Effector CD4-positive, alpha-beta T cell (primary cell): ENCODE data around the gene LAMA3.
"Not testable (repeated sequence)": the region's sequence is repeated elsewhere in the genome, so short reads cannot be mapped to it uniquely, and the experiment has no call there.

Source experiments
- DNase-seq: peaks from one replicate; pipeline ENCODE4 v3.0.0-alpha.2; 2020

Gene LAMA3

GRCh38 chr18:23735021-23735464 is 45.8 kb downstream of the LAMA3 start:
- DNase-seq = no peak

- DNase-seq = no peak
These were observed 48.3 kb downstream of the LAMA3 start for GRCh38 chr18:23737578-23737977.

- DNase-seq = no peak
These were observed 48.9 kb downstream of the LAMA3 start for GRCh38 chr18:23738151-23738550.

- no peak for DNase-seq
These were observed 49.3 kb downstream of the LAMA3 start for GRCh38 chr18:23738575-23738974.

GRCh38 chr18:23740105-23740830 is 51.0 kb downstream of the LAMA3 start:
- no peak for DNase-seq

GRCh38 chr18:23741967-23742366 is 52.7 kb downstream of the LAMA3 start:
- DNase-seq = not testable (repeated sequence)

- DNase-seq = no peak
These were observed 54.6 kb downstream of the LAMA3 start for GRCh38 chr18:23743733-23744333.

GRCh38 chr18:23745366-23745765 is 56.1 kb downstream of the LAMA3 start:
- DNase-seq = no peak

- DNase-seq = no peak
These were observed 57.6 kb downstream of the LAMA3 start for GRCh38 chr18:23746851-23747250.

- DNase-seq = no peak
These were observed 63.1 kb downstream of the LAMA3 start for GRCh38 chr18:23752363-23752762.

GRCh38 chr18:23752796-23753195 is 63.5 kb downstream of the LAMA3 start:
- no peak for DNase-seq

- no peak for DNase-seq
These were observed 67.6 kb downstream of the LAMA3 start for GRCh38 chr18:23756590-23757436.

GRCh38 chr18:23757437-23757733 is 68.1 kb downstream of the LAMA3 start:
- DNase-seq = no peak

- DNase-seq = no peak
These were observed 69.0 kb downstream of the LAMA3 start for GRCh38 chr18:23758281-23758680.

GRCh38 chr18:23761941-23762340 is 72.7 kb downstream of the LAMA3 start:
- no peak for DNase-seq

GRCh38 chr18:23763343-23763742 is 74.1 kb downstream of the LAMA3 start:
- no peak for DNase-seq

GRCh38 chr18:23765931-23766330 is 76.7 kb downstream of the LAMA3 start:
- no peak for DNase-seq

- no peak for DNase-seq
These were observed 83.2 kb downstream of the LAMA3 start for GRCh38 chr18:23772327-23773024.

- DNase-seq = no peak
These were observed 87.1 kb downstream of the LAMA3 start for GRCh38 chr18:23776306-23776705.

- no peak for DNase-seq
These were observed 89.6 kb downstream of the LAMA3 start for GRCh38 chr18:23778828-23779227.

- no peak for DNase-seq
These were observed 90.5 kb downstream of the LAMA3 start for GRCh38 chr18:23779696-23780303.

GRCh38 chr18:23784832-23785245 is 95.6 kb downstream of the LAMA3 start:
- DNase-seq = no peak

GRCh38 chr18:23793051-23793450 is 103.8 kb downstream of the LAMA3 start:
- no peak for DNase-seq
